ENCODE results near the gene HOXA4. TPM values are rescaled to one million over a fixed set of nuclear protein-coding genes. Genes with fewer than 3 reads are reported as not detected.

Gene HOXA4
- total and polyA plus RNA-seq, 3 experiments from 2014 or later = 0.11 to 0.20 TPM; not detected in 1

DNA sequence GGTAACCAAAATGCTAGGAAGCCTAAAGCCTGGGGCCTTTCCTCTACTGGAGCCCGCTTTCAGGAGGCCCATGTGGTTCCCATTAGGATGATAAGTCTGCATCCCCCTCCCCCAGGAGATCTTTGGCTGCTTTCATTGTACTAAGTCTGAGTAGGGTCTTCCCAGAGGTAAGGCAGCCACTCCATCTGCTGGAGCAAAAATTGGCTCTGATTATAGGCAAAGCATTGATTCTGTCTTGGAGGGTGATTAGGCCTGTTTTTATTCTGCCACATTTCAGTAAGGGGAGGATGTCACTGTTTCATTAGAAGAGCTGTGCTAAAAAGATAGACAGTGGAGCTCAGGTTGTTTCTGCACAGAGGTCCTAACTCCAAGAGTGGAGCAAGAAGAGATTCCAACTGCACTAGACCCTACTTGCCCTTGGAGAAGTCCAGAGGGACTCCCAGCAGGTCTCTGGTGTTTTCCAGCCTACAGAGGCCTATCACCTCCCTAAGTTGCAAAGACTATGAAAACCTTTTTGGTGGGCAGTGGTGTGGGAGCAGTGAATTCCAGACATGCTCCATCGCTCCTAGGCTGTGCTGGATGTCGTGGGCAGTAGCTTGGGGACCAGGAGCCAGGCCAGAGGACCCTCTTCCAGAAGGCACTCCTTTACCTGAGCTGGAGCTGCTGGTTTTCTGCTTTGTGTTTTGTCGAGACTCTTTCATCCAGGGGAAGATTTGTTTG lies 20.9 kb downstream of the HOXA4 start:
- ChIA-PET CTCF (no interaction called here), POLR2A (no interaction called here)
- no peak overlapping the region for H3K27ac Mint-ChIP-seq
- H3K9me3 Mint-ChIP-seq = no peaks in the 10 kb centered on the region
- no peak overlapping the region for H3K4me3 ChIP-seq (ENCODE audit: low read length)
- H3K27me3 ChIP-seq (ENCODE audit: insufficient read depth, low read length, poor library complexity, severe bottlenecking) = peaks cover 7% of the 10 kb centered on the region
- no peaks in the 10 kb centered on the region for H3K9me3 ChIP-seq (ENCODE audit: low read length)
- H3K4me1 Mint-ChIP-seq = no peaks in the 10 kb centered on the region
- no peak for DNase-seq
- no peak overlapping the region for H3K27ac ChIP-seq (ENCODE audit: low read depth, low read length)
- no peaks in the 10 kb centered on the region for H3K36me3 Mint-ChIP-seq
- H3K4me3 Mint-ChIP-seq = no peak overlapping the region
- peaks cover 6 to 28% of the 10 kb centered on the region in 2 donors for H3K27me3 Mint-ChIP-seq
- no peaks in the 10 kb centered on the region for H3K4me1 ChIP-seq (ENCODE audit: insufficient read depth, low read length)
- no peaks in the 10 kb centered on the region for H3K36me3 ChIP-seq (ENCODE audit: insufficient read depth, low read length)

DNA sequence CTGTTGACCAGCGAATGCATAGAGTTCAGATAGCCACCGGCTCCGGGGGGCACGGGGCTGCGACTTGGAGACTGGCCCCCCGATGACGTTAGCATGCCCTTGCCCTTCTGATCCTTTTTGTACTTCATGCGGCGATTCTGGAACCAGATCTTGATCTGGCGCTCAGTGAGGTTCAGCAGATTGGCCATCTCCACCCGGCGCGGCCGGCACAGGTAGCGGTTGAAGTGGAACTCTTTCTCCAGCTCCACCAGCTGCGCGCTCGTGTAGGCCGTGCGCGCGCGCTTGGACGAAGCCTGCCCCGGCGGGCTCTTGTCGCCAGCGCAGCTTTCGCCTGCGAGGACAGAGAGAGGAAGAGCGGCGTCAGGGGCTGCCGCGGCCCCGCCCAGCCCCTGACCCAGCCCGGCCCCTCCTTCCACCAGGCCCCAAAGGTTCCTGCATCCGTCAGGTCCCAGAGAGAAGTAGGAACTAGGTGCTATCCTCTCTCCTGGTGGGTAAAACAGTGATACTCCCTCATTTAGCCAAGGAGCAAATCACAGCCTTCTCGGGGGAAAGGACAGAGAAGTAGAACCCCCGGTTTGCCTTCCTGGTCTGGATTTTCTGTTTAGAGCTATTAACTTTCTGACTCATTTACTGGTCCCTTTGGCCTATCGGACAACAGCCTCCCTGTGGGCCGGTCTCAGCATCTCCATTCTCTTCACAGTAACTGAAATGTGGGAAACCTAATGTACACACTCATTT lies 22.0 kb downstream of the HOXA4 start:
- peaks cover 4 to 7% (median 5%) of the 10 kb centered on the region in 3 donors for H3K4me1 Mint-ChIP-seq
- CTCF ChIA-PET = no interaction called here
- H3K27ac ChIP-seq (ENCODE audit: low read depth, low read length) = no peak overlapping the region
- H3K9me3 Mint-ChIP-seq = no peaks in the 10 kb centered on the region
- H3K27me3 ChIP-seq (ENCODE audit: insufficient read depth, low read length, poor library complexity, severe bottlenecking) = peaks cover 15% of the 10 kb centered on the region
- H3K4me1 ChIP-seq (ENCODE audit: insufficient read depth, low read length) = no peaks in the 10 kb centered on the region
- H3K9me3 ChIP-seq (ENCODE audit: low read length) = no peaks in the 10 kb centered on the region
- no peaks in the 10 kb centered on the region for H3K36me3 Mint-ChIP-seq
- no peak overlapping the region for H3K4me3 ChIP-seq (ENCODE audit: low read length)
- H3K36me3 ChIP-seq (ENCODE audit: insufficient read depth, low read length) = no peaks in the 10 kb centered on the region
- peaks cover 17 to 34% of the 10 kb centered on the region in 2 donors for H3K27me3 Mint-ChIP-seq
- no peak for DNase-seq
- POLR2A ChIA-PET = no interaction called here
- no peak overlapping the region for H3K27ac Mint-ChIP-seq
- H3K4me3 Mint-ChIP-seq = no peak overlapping the region

DNA sequence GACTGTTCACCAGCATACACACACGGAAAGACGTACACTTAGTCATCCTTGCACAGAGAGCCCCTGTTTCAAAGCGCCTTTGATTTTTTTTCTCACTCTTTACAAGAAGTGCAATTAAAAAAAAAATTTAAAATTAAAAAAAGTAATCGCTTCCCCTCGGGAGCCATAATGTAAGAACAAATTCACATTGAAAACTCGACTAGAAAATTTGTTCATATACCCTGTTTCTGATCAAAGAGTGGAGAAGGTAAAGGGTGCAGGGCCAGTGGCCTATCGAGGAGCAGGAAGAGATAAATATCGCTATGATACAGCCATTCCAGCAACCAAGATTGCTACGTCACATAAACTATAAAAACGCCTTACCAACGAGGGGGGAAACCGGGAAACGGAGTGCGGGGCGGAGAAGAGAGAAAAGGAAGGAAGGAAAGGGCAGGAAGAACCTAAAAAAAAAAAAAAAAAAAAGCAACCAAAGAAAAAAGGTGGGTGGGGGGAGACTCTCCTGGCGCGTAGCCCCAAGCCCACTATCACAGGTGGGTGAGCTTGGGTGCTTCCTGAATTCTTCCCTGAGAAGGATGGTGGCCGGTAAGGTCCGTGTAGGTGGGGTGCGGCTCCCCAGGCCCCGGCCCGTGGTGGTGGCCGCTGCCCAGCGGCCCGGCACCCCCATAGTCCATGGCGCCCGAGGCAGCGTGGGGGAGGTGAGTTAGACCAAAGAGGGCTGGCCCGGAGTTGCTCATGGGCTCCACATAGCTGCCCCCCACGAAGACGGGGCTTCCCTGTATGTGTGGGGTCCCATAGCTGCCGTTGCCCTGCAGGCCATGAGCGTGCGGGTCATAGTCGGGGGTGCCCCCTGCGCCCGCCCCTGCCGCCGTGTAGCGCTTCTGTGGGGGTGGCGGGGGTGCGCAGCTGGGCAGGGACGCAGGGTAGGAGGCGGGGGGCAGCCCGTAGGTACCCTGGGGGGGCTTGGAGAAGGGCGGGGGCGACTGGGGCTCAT lies 22.9 kb downstream of the HOXA4 start:
- Mint-ChIP-seq H3K4me1 (peaks cover 10 to 12% (median 10%) of the 10 kb centered on the region in 3 donors), H3K27ac (no peak overlapping the region), H3K36me3 (no peaks in the 10 kb centered on the region), H3K4me3 (no peak overlapping the region), H3K27me3 (peaks cover 23 to 43% of the 10 kb centered on the region in 2 donors), H3K9me3 (no peaks in the 10 kb centered on the region)
- CTCF ChIA-PET = no interaction called here
- no peak overlapping the region for H3K4me3 ChIP-seq (ENCODE audit: low read length)
- no peak for DNase-seq
- H3K36me3 ChIP-seq (ENCODE audit: insufficient read depth, low read length) = no peaks in the 10 kb centered on the region
- H3K27me3 ChIP-seq (ENCODE audit: insufficient read depth, low read length, poor library complexity, severe bottlenecking) = peaks cover 24% of the 10 kb centered on the region
- POLR2A ChIA-PET = no interaction called here
- no peaks in the 10 kb centered on the region for H3K9me3 ChIP-seq (ENCODE audit: low read length)
- H3K4me1 ChIP-seq (ENCODE audit: insufficient read depth, low read length) = peaks cover 5% of the 10 kb centered on the region
- no peak overlapping the region for H3K27ac ChIP-seq (ENCODE audit: low read depth, low read length)

GRCh38 chr7:27106901-27107240 lies 23.7 kb downstream of the HOXA4 start:
- Mint-ChIP-seq H3K4me1 (peaks cover 15 to 18% (median 17%) of the 10 kb centered on the region in 3 donors), H3K27ac (no peak overlapping the region), H3K4me3 (no peak overlapping the region), H3K9me3 (no peaks in the 10 kb centered on the region), H3K36me3 (no peaks in the 10 kb centered on the region), H3K27me3 (peaks cover 29 to 47% of the 10 kb centered on the region in 2 donors)
- CTCF ChIA-PET = no interaction called here
- Histone ChIP-seq H3K27ac (ENCODE audit: low read depth, low read length) (no peak overlapping the region), H3K4me1 (ENCODE audit: insufficient read depth, low read length) (peaks cover 10% of the 10 kb centered on the region), H3K27me3 (ENCODE audit: insufficient read depth, low read length, poor library complexity, severe bottlenecking) (peaks cover 32% of the 10 kb centered on the region), H3K4me3 (ENCODE audit: low read length) (no peak overlapping the region), H3K9me3 (ENCODE audit: low read length) (no peaks in the 10 kb centered on the region), H3K36me3 (ENCODE audit: insufficient read depth, low read length) (no peaks in the 10 kb centered on the region)
- DNase-seq = no peak
- POLR2A ChIA-PET = no interaction called here

DNA sequence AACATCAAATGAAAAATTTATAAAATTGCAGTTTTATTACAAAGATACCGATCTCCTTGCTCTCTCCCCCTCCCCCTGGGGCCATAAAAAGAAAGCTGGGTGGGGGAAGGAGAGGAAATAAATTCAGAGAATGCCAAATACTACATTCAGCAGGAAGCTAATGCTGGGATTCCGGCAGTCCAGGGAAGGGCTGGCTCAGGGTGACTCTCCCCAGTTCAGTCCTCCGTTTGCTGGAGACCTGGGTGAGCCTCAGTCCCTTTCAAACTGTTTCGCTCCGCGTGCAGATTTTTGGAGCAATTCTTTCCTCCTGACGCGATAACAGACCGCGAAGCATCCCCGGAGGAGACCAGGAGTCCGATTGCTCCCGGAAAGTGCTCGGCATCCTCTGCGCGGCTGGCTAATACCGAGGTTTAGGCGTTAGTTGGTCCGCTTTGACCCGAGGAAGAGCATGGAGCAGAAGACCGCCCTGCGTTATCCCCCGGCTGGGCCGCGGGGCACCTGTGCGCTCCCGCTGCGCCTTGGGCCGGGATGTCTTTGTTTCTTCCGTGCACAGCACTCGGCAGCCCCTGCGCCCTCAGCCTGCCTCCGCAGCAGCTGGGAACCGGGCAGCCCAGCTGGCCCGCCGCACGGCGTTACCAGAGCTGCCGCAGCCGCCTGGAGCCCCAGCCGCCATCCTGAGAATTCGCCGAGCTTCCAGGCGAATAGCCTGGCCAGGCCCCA lies 24.2 kb downstream of the HOXA4 start:
- Mint-ChIP-seq H3K4me3 (no peak overlapping the region), H3K4me1 (peaks cover 20 to 22% (median 21%) of the 10 kb centered on the region in 3 donors)
- POLR2A ChIA-PET = no interaction called here

GRCh38 chr7:27105301-27106031 lies 25.1 kb downstream of the HOXA4 start:
- H3K9me3 ChIP-seq (ENCODE audit: low read length) = no peaks in the 10 kb centered on the region
- H3K27ac Mint-ChIP-seq = no peak overlapping the region
- peaks cover 38 to 57% of the 10 kb centered on the region in 2 donors for H3K27me3 Mint-ChIP-seq
- ChIA-PET CTCF (interaction anchor here (1.1 kb wide), 1 partner anchor 9 kb away, joined by 4 read pairs; no protein-coding TSS in a partner anchor), POLR2A (no interaction called here)
- peaks cover 33% of the 10 kb centered on the region for H3K27me3 ChIP-seq (ENCODE audit: insufficient read depth, low read length, poor library complexity, severe bottlenecking)
- H3K27ac ChIP-seq (ENCODE audit: low read depth, low read length) = no peak overlapping the region
- no peaks in the 10 kb centered on the region for H3K9me3 Mint-ChIP-seq
- peaks cover 10% of the 10 kb centered on the region for H3K4me1 ChIP-seq (ENCODE audit: insufficient read depth, low read length)
- no peak overlapping the region for H3K4me3 ChIP-seq (ENCODE audit: low read length)
- H3K4me1 Mint-ChIP-seq = peaks cover 20 to 22% (median 21%) of the 10 kb centered on the region in 3 donors
- H3K4me3 Mint-ChIP-seq = no peak overlapping the region
- H3K36me3 Mint-ChIP-seq = peaks cover 2 to 12% (median 10%) of the 10 kb centered on the region in 3 donors
- DNase-seq = no peak
- no peaks in the 10 kb centered on the region for H3K36me3 ChIP-seq (ENCODE audit: insufficient read depth, low read length)

More for the DNA sequence above, 24.2 kb downstream of the HOXA4 start:
- Mint-ChIP-seq H3K27me3 (peaks cover 32 to 48% of the 10 kb centered on the region in 2 donors), H3K9me3 (no peaks in the 10 kb centered on the region), H3K27ac (no peak overlapping the region), H3K36me3 (peaks cover 0 to 4% (median 3%) of the 10 kb centered on the region in 3 donors)
- Histone ChIP-seq H3K4me3 (ENCODE audit: low read length) (no peak overlapping the region), H3K36me3 (ENCODE audit: insufficient read depth, low read length) (no peaks in the 10 kb centered on the region), H3K27ac (ENCODE audit: low read depth, low read length) (no peak overlapping the region), H3K27me3 (ENCODE audit: insufficient read depth, low read length, poor library complexity, severe bottlenecking) (peaks cover 33% of the 10 kb centered on the region), H3K9me3 (ENCODE audit: low read length) (no peaks in the 10 kb centered on the region), H3K4me1 (ENCODE audit: insufficient read depth, low read length) (peaks cover 10% of the 10 kb centered on the region)
- CTCF ChIA-PET = no interaction called here
- no peak for DNase-seq

DNA sequence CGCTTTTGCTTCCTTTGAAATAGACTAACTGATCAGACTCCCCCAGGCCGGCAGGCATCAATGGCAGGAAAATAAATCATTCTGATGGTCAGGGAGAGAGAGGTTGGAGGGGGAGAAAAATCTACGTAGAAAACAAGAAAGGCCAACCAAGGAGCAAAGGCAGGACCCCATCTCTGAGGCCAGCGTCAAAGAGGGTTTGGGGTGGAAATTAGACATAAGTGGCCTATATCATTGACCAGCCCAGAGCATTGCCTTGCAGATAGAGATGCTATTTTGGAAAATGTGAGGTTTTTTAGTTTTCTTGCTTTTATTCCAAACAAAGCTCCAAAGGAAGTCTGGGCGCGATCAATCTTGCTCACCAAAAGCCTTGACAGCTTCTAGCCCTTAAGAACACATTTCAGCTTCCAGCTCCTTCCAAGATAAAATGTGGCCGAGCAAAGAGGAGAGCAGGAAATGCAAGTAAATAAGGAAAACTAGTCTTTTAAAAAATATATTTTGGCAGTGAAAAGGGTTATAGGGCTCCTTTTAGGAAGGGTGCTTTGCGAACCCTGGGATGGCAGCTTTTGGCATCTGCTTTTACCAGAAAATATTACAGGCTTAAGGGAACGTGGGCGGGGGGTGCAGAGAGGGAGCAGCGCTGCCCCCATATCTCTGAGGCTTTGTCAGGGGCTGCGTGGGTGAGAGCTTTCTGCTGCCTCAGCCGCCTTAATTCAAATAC lies 26.1 kb downstream of the HOXA4 start:
- H3K27me3 Mint-ChIP-seq = peaks cover 38 to 66% of the 10 kb centered on the region in 2 donors
- CTCF ChIA-PET = interaction anchor here (1.1 kb wide), 1 partner anchor 8 kb away, joined by 4 read pairs; no protein-coding TSS in a partner anchor
- H3K4me1 Mint-ChIP-seq = peaks cover 20 to 23% (median 22%) of the 10 kb centered on the region in 3 donors
- POLR2A ChIA-PET = no interaction called here
- H3K4me1 ChIP-seq (ENCODE audit: insufficient read depth, low read length) = peaks cover 10% of the 10 kb centered on the region
- H3K36me3 ChIP-seq (ENCODE audit: insufficient read depth, low read length) = no peaks in the 10 kb centered on the region
- H3K27ac Mint-ChIP-seq = no peak overlapping the region
- H3K36me3 Mint-ChIP-seq = peaks cover 9 to 16% (median 15%) of the 10 kb centered on the region in 3 donors
- no peaks in the 10 kb centered on the region for H3K9me3 Mint-ChIP-seq
- H3K27me3 ChIP-seq (ENCODE audit: insufficient read depth, low read length, poor library complexity, severe bottlenecking) = peaks cover 38% of the 10 kb centered on the region
- no peak overlapping the region for H3K4me3 ChIP-seq (ENCODE audit: low read length)
- H3K27ac ChIP-seq (ENCODE audit: low read depth, low read length) = no peak overlapping the region
- H3K9me3 ChIP-seq (ENCODE audit: low read length) = no peaks in the 10 kb centered on the region
- DNase-seq = no peak
- H3K4me3 Mint-ChIP-seq = no peak overlapping the region
